ENCODE measurements around the gene SYK.

DNA sequence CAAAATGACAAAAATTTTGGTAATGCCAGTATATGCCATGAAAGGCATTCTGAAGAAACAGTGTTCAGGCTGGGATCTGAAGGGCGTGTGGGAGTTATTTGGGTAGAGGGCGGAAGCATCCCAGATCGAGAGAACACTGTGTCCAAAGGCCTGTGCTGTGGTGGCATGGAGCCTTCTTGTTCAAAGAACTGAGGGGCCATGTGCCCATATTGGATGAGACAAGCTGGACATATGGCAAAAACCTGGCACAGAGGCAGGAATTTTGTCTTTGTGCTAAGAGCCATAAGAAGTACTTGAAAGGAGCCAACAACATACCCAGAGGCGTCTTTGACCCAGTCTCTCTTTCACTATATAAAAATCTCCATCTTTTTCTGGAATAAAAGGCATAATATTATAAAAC lies 128.0 kb downstream of the SYK start:
- TF ChIP-seq, protein P1, sequence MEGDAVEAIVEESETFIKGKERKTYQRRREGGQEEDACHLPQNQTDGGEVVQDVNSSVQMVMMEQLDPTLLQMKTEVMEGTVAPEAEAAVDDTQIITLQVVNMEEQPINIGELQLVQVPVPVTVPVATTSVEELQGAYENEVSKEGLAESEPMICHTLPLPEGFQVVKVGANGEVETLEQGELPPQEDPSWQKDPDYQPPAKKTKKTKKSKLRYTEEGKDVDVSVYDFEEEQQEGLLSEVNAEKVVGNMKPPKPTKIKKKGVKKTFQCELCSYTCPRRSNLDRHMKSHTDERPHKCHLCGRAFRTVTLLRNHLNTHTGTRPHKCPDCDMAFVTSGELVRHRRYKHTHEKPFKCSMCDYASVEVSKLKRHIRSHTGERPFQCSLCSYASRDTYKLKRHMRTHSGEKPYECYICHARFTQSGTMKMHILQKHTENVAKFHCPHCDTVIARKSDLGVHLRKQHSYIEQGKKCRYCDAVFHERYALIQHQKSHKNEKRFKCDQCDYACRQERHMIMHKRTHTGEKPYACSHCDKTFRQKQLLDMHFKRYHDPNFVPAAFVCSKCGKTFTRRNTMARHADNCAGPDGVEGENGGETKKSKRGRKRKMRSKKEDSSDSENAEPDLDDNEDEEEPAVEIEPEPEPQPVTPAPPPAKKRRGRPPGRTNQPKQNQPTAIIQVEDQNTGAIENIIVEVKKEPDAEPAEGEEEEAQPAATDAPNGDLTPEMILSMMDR (tag by site-specific recombination; IDR thresholded peaks at IDR 0.05): no peak
- TF ChIP-seq ZNF513 (tag by site-specific recombination; IDR thresholded peaks at IDR 0.05) (no peak), ZNF184 (tag by site-specific recombination; IDR thresholded peaks at IDR 0.05) (no peak), ZFHX2 (tag by site-specific recombination; conservative IDR thresholded peaks at IDR 0.05) (no peak), ZNF335 (tag by site-specific recombination; conservative IDR thresholded peaks at IDR 0.05) (no peak), ZBTB1 (tag by site-specific recombination; IDR thresholded peaks at IDR 0.05) (no peak), TCF7L2 (IDR thresholded peaks at IDR 0.05; ENCODE audit: borderline replicate concordance, low read depth, low read length) (no peak), PATZ1 (tag by site-specific recombination; IDR thresholded peaks at IDR 0.05) (no peak), ZNF138 (tag by site-specific recombination; IDR thresholded peaks at IDR 0.05; ENCODE audit: borderline replicate concordance) (no peak), PBX3 (CRISPR knock-in tag; IDR thresholded peaks at IDR 0.05) (no peak)
- TF ChIP-seq, protein P2, sequence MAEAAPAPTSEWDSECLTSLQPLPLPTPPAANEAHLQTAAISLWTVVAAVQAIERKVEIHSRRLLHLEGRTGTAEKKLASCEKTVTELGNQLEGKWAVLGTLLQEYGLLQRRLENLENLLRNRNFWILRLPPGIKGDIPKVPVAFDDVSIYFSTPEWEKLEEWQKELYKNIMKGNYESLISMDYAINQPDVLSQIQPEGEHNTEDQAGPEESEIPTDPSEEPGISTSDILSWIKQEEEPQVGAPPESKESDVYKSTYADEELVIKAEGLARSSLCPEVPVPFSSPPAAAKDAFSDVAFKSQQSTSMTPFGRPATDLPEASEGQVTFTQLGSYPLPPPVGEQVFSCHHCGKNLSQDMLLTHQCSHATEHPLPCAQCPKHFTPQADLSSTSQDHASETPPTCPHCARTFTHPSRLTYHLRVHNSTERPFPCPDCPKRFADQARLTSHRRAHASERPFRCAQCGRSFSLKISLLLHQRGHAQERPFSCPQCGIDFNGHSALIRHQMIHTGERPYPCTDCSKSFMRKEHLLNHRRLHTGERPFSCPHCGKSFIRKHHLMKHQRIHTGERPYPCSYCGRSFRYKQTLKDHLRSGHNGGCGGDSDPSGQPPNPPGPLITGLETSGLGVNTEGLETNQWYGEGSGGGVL (tag by site-specific recombination; IDR thresholded peaks at IDR 0.05): no peak

All from HEK293 (cell line).